HG02943 (cell line): ENCODE results near the gene TEX101.
A peak's percentile ranks its signal among the peaks of the same experiment; 100 is the strongest.

ENCODE experiments used
- ATAC-seq: cut with Tn5 transposase; IDR thresholded peaks from one replicate; pipeline ENCODE4 v1.9.1; 2021; ENCODE audit warnings: mild to moderate bottlenecking, low read depth, moderate library complexity; ENCODE audit not compliant: unreplicated experiment

TEX101 gene

GRCh38 chr19:43445426-43445825 is 30.7 kb downstream of the TEX101 start:
- ATAC-seq, result no peak

GRCh38 chr19:43446746-43447489 is 32.2 kb downstream of the TEX101 start:
- no peak for ATAC-seq

GRCh38 chr19:43447655-43448054 is 33.0 kb downstream of the TEX101 start:
- no peak for ATAC-seq

- no peak for ATAC-seq
Observed at GRCh38 chr19:43450545-43450997, 35.9 kb downstream of the TEX101 start.

- no peak for ATAC-seq
Observed at GRCh38 chr19:43452582-43452981, 37.9 kb downstream of the TEX101 start.

GRCh38 chr19:43454031-43454430 is 39.3 kb downstream of the TEX101 start:
- no peak for ATAC-seq

GRCh38 chr19:43455321-43456113 is 40.8 kb downstream of the TEX101 start:
- ATAC-seq, result no peak

- ATAC-seq, result no peak
Observed at GRCh38 chr19:43457809-43458208, 43.1 kb downstream of the TEX101 start.

GRCh38 chr19:43460362-43461016 is 45.8 kb downstream of the TEX101 start:
- ATAC-seq, result no peak

- ATAC-seq, result no peak
Observed at GRCh38 chr19:43461303-43461702, 46.6 kb downstream of the TEX101 start.

- ATAC-seq, result no peak
Observed at GRCh38 chr19:43462383-43462782, 47.7 kb downstream of the TEX101 start.

- ATAC-seq, result no peak
Observed at GRCh38 chr19:43462785-43463380, 48.2 kb downstream of the TEX101 start.

GRCh38 chr19:43463381-43464133 is 48.9 kb downstream of the TEX101 start:
- ATAC-seq, result peak; percentile 82

- peak; percentile 36 for ATAC-seq
Observed at GRCh38 chr19:43464134-43464775, 49.6 kb downstream of the TEX101 start.

- ATAC-seq, result no peak
Observed at GRCh38 chr19:43465468-43466120, 50.9 kb downstream of the TEX101 start, which contains the start of gene LYPD3. TSS of gene LYPD3 (minus strand) at chr19:43465608. CDS start at chr19:43465571, 37 bp downstream.

- no peak for ATAC-seq
Observed at GRCh38 chr19:43466793-43467192, 52.1 kb downstream of the TEX101 start.

- ATAC-seq, result no peak
Observed at GRCh38 chr19:43467276-43467675, 52.6 kb downstream of the TEX101 start.

GRCh38 chr19:43467730-43468129 is 53.0 kb downstream of the TEX101 start:
- no peak for ATAC-seq
